Suppressor macrophage (primary cell): ENCODE results near the gene PSG1.
"Not testable (repeated sequence)": the region's sequence is repeated elsewhere in the genome, so short reads cannot be mapped to it uniquely, and the experiment has no call there.

Experiments used
- DNase-seq, 4 experiments: peaks; one replicate each; pipeline ENCODE4 v3.0.0-alpha.2; 2020 to 2022

PSG1 gene

GRCh38 chr19:42880621-42881020, 1.1 kb upstream of the PSG1 start:
- not testable (repeated sequence) for DNase-seq

- DNase-seq: not testable (repeated sequence)
Measured at GRCh38 chr19:42876596-42876995, 2.9 kb downstream of the PSG1 start.

GRCh38 chr19:42875881-42876280, 3.6 kb downstream of the PSG1 start:
- not testable (repeated sequence) for DNase-seq

- not testable (repeated sequence) for DNase-seq
Measured at GRCh38 chr19:42874901-42875813, 4.4 kb downstream of the PSG1 start.

- not testable (repeated sequence) for DNase-seq
Measured at GRCh38 chr19:42874136-42874535, 5.4 kb downstream of the PSG1 start.

- no peak for DNase-seq
Measured at GRCh38 chr19:42872608-42873007, 6.9 kb downstream of the PSG1 start.

- DNase-seq: no peak
Measured at GRCh38 chr19:42857544-42857867, 22.0 kb downstream of the PSG1 start.

GRCh38 chr19:42856866-42857543, 22.5 kb downstream of the PSG1 start:
- peak in 3 of 4 experiments; percentile 14 to 20 (median 19) for DNase-seq

- not testable (repeated sequence) for DNase-seq
Measured at GRCh38 chr19:42854745-42855144, 24.8 kb downstream of the PSG1 start.

GRCh38 chr19:42853231-42853630, 26.3 kb downstream of the PSG1 start:
- DNase-seq: not testable (repeated sequence)

GRCh38 chr19:42852821-42853220, 26.7 kb downstream of the PSG1 start:
- not testable (repeated sequence) for DNase-seq

- DNase-seq: not testable (repeated sequence)
Measured at GRCh38 chr19:42851718-42852280, 27.7 kb downstream of the PSG1 start.

GRCh38 chr19:42850981-42851717, 28.4 kb downstream of the PSG1 start:
- DNase-seq: peak; percentile 19 to 42 (median 24)

- DNase-seq: no peak
Measured at GRCh38 chr19:42846597-42846996, 32.9 kb downstream of the PSG1 start.

- not testable (repeated sequence) for DNase-seq
Measured at GRCh38 chr19:42843631-42844030, 35.9 kb downstream of the PSG1 start.

GRCh38 chr19:42832746-42833442, 46.6 kb downstream of the PSG1 start:
- not testable (repeated sequence) for DNase-seq

- DNase-seq: not testable (repeated sequence)
Measured at GRCh38 chr19:42832023-42832680, 47.4 kb downstream of the PSG1 start.

- no peak for DNase-seq
Measured at GRCh38 chr19:42831221-42832019, 48.1 kb downstream of the PSG1 start.

GRCh38 chr19:42821306-42821977, 58.1 kb downstream of the PSG1 start:
- DNase-seq: not testable (repeated sequence)
